Progenitor cell of endocrine pancreas (in vitro differentiated cells): ENCODE results near the gene KAT2B. TPM values are rescaled to one million over a fixed set of nuclear protein-coding genes. Genes with fewer than 3 reads are reported as not detected.

Experiments used
- DNase-seq: peaks from one replicate; pipeline ENCODE4 v3.0.0; 2021; ENCODE audit warnings: low spot score; ENCODE audit not compliant: unreplicated experiment
- H3K27ac Mint-ChIP-seq: 2 replicates; pipeline ENCODE4 v1.8.0; 2021; ENCODE audit warnings: mild to moderate bottlenecking, moderate library complexity, mixed read lengths
- H3K27me3 Mint-ChIP-seq: 2 replicates; pipeline ENCODE4 v1.8.0; 2021; ENCODE audit warnings: mixed read lengths
- H3K36me3 Mint-ChIP-seq: 2 replicates; pipeline ENCODE4 v1.8.0; 2022; ENCODE audit warnings: mixed read lengths; ENCODE audit not compliant: insufficient read depth
- H3K4me1 Mint-ChIP-seq: 2 replicates; pipeline ENCODE4 v1.8.0; 2021; ENCODE audit warnings: low read depth, mixed read lengths
- H3K4me3 Mint-ChIP-seq: 2 replicates; pipeline ENCODE4 v1.8.0; 2021; ENCODE audit warnings: low read depth, mild to moderate bottlenecking, moderate library complexity, mixed read lengths
- H3K9me3 Mint-ChIP-seq: 2 replicates; pipeline ENCODE4 v1.8.0; 2021; ENCODE audit warnings: low read depth, mixed read lengths
- total RNA-seq: library from RNA; stranded (reverse); gene quantifications from 2 replicates; pipeline ENCODE4 v1.2.1, GENCODE V29; 2021
- TF ChIP-seq, protein P1 (sequence below): fragments of 200-600 bp; sonication (generic); IDR thresholded peaks from one replicate; pipeline ENCODE4 v1.5.0; 2021; ENCODE audit warnings: antibody characterized with exemption, mild to moderate bottlenecking; ENCODE audit not compliant: unreplicated experiment

Gene KAT2B
- total RNA-seq, 1 donor from 2014 or later = 17.1 TPM

DNA sequence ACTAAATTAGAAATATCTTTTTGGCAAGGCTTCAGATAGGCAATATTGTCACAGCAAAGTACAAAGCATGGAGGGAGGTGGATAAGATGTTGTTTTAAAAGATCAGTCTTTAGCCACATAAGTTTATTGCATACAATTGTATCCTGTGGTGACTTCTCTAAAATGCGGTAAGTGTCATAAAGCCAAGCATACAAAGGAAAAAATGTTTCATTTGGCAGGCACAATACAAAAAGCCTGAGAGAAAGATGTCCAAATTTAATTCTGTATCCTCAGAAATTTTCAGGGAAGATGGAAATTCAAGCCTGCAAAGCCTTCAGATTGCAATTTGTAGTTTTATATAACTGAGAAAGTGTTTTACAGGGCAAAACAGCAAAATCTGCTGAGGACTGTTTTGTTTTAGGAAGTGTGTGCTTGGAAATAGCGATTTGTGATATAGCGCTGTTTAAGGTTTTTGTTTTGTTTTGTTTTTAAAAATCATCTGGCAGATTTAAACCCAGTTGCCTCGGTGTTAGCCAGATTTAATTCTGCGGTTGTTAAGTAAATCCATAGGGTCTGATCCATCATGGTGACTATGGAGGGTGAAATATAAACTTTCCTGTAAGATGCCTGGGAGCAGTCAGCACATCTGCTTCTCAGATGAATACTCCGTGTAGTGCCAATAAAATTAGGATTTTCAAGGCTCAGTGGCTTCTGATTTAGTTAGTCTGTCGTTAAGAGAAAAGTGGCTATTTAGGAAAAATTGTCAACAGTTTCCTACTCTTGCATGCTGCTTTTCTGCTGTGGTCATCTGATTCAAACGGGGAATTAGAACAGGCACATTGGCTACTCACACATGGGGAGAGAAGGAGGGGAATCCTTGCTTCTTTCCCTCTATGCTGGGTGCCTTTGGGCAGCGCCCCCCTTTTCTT lies 8.0 kb downstream of the KAT2B start:
- no peak overlapping the region for H3K27ac Mint-ChIP-seq
- no peaks in the 10 kb centered on the region for H3K27me3 Mint-ChIP-seq
- TF ChIP-seq, protein P1, sequence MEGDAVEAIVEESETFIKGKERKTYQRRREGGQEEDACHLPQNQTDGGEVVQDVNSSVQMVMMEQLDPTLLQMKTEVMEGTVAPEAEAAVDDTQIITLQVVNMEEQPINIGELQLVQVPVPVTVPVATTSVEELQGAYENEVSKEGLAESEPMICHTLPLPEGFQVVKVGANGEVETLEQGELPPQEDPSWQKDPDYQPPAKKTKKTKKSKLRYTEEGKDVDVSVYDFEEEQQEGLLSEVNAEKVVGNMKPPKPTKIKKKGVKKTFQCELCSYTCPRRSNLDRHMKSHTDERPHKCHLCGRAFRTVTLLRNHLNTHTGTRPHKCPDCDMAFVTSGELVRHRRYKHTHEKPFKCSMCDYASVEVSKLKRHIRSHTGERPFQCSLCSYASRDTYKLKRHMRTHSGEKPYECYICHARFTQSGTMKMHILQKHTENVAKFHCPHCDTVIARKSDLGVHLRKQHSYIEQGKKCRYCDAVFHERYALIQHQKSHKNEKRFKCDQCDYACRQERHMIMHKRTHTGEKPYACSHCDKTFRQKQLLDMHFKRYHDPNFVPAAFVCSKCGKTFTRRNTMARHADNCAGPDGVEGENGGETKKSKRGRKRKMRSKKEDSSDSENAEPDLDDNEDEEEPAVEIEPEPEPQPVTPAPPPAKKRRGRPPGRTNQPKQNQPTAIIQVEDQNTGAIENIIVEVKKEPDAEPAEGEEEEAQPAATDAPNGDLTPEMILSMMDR = no peak
- H3K4me3 Mint-ChIP-seq = no peak overlapping the region
- H3K9me3 Mint-ChIP-seq = no peaks in the 10 kb centered on the region
- H3K36me3 Mint-ChIP-seq = no peaks in the 10 kb centered on the region
- no peak for DNase-seq
- peaks cover 4% of the 10 kb centered on the region for H3K4me1 Mint-ChIP-seq

DNA sequence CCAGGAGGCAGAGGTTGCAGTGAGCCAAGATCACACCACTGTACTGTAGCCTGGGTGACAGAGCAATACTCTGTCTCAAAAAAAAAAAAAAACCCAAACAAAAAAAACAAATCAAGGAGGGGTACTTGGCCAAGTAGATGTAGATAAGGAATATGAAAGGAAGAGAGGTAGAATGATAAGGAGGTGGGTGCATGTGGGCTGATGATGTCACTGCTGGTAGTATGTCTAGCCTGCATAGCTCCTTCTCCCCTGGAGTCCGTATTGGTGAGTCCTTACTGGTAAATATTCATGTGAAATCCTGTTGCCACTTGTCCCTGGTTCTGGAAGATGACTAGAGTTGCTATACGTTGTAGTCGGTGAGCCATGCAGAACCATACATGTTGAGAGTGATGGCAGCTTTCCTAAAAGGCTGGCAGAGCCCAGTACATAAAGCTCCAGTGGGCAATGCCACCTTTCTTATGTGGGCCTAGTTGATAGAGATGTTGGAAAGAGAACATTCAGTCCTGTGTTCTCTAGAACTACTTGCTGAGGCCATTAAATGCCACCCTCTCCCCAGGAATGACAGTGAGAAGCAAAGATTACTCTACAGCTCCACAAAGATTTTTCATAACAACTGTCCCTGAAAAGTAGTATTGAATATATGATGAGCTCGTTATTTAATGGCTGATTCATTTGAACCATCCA lies 11.0 kb downstream of the KAT2B start:
- H3K27ac Mint-ChIP-seq = no peak overlapping the region
- DNase-seq = no peak
- no peaks in the 10 kb centered on the region for H3K9me3 Mint-ChIP-seq
- H3K36me3 Mint-ChIP-seq = no peaks in the 10 kb centered on the region
- no peak overlapping the region for H3K4me3 Mint-ChIP-seq
- no peaks in the 10 kb centered on the region for H3K27me3 Mint-ChIP-seq
- H3K4me1 Mint-ChIP-seq = no peaks in the 10 kb centered on the region
- TF ChIP-seq, protein P1 = no peak

DNA sequence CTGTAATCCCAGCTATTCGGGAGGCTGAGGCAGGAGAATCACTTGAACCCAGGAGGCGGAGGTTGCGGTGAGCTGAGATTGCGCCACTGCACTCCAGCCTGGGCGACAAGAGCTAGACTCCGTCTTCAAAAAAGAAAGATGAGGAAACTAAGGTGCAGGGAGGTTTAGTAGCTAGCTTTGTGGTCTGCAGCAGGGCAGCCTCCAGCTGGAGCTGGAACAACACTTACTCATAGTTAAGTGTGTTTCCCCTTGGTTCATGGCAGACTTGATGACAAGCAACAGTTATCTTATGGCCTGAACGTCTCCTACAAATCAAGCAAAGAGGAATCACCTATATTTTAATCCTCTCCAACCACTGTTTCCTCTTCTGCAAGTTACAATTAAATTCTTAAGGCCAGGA lies 12.6 kb downstream of the KAT2B start:
- H3K4me1 Mint-ChIP-seq = no peaks in the 10 kb centered on the region
- no peaks in the 10 kb centered on the region for H3K9me3 Mint-ChIP-seq
- no peak for DNase-seq
- TF ChIP-seq, protein P1 = no peak
- H3K27me3 Mint-ChIP-seq = no peaks in the 10 kb centered on the region
- H3K36me3 Mint-ChIP-seq = no peaks in the 10 kb centered on the region
- no peak overlapping the region for H3K4me3 Mint-ChIP-seq
- no peak overlapping the region for H3K27ac Mint-ChIP-seq

DNA sequence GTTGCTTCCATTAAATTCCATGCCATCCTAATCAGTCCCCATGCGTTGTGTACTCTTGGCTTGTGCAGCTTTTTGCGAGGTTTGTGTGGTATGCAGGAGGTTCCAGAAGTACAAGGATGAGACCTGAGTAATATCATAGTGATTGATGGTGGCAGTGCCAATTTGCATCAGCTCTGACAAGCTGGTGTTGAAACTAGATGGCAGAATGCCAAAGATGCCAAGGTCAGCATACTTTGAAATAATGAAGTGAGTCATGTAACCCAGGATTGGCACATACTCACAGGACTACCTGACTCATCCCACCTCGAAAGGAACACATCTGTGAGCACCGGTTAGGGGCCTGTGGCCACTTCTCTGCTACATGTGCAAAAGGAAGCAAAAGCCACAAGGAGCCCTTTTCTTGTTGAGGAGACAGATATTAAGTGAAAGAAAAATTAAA lies 14.3 kb downstream of the KAT2B start:
- no peak for DNase-seq
- Mint-ChIP-seq H3K36me3 (no peaks in the 10 kb centered on the region), H3K4me3 (no peak overlapping the region), H3K9me3 (no peaks in the 10 kb centered on the region), H3K27me3 (no peaks in the 10 kb centered on the region), H3K27ac (no peak overlapping the region), H3K4me1 (no peaks in the 10 kb centered on the region)
- TF ChIP-seq, protein P1 = no peak

DNA sequence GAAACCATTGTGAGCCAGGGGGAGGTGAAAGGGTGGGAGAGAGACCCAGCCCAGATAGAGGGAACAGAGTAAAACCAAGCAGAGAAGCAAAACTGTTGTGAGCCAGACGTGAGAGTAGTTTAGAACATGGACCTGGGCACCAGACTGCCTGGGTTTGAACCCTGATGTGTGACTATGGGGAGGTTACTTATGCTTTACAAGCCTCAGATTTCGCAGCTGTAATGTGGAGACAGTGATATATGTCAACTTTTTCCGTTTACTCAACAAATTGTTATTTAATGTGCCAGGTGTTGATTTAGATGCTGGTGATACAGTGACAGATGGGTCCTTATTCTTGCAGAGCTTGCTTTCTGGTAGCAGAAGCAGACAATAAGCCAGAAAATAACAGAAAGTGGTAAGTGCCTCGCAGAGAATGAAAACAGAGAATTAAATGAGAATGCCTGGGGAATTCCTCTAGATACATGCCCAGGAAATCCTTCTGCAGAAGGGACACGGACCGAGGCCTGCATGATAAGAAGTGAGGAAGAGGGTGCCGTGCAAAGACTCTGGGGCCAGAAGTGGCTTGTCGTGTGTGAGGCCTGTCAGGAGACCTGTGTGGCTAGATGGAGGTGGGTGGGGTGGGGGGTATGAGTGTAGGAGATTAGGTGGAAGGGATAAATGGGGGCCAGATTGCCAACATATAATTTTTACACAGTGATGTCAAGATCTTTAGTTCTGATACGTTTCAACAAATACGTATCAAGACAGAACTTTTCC lies 15.0 kb downstream of the KAT2B start:
- Mint-ChIP-seq H3K4me1 (no peaks in the 10 kb centered on the region), H3K36me3 (no peaks in the 10 kb centered on the region), H3K27me3 (no peaks in the 10 kb centered on the region), H3K4me3 (no peak overlapping the region), H3K9me3 (peaks cover 3% of the 10 kb centered on the region), H3K27ac (no peak overlapping the region)
- TF ChIP-seq, protein P1 = no peak
- DNase-seq = no peak
